H9 (cell line): ENCODE measurements around the gene CLEC12A. TPM values are rescaled to one million over a fixed set of nuclear protein-coding genes. Genes with fewer than 3 reads are reported as not detected.

Source experiments
- DNase-seq: peaks from one replicate; pipeline ENCODE4 v3.0.0-alpha.2; 2017
- H2AFZ ChIP-seq: one replicate; pipeline ENCODE4 v1.6.1; 2013; ENCODE audit warnings: mild to moderate bottlenecking, low read length, control low read depth, moderate library complexity
- H2AK5ac ChIP-seq: 2 replicates; pipeline ENCODE4 v1.6.1; 2013; ENCODE audit warnings: low read length, control low read depth, mixed read lengths; ENCODE audit not compliant: insufficient read length
- H2BK120ac ChIP-seq: one replicate; pipeline ENCODE4 v1.6.1; 2013; ENCODE audit warnings: low read depth, mild to moderate bottlenecking, low read length, control low read depth, inconsistent platforms; ENCODE audit not compliant: poor library complexity, severe bottlenecking
- H2BK12ac ChIP-seq: 2 replicates; pipeline ENCODE4 v1.6.1; 2013; ENCODE audit warnings: low read length, control low read depth, mixed read lengths, low read depth; ENCODE audit not compliant: insufficient read length
- H2BK15ac ChIP-seq: 2 replicates; pipeline ENCODE4 v1.6.1; 2013; ENCODE audit warnings: low read depth, low read length, control low read depth
- H2BK20ac ChIP-seq: one replicate; pipeline ENCODE4 v1.6.1; 2013; ENCODE audit warnings: low read depth, mild to moderate bottlenecking, low read length, control low read depth, inconsistent platforms; ENCODE audit not compliant: poor library complexity, severe bottlenecking
- H2BK5ac ChIP-seq: 2 replicates; pipeline ENCODE4 v1.6.1; 2013; ENCODE audit warnings: low read length, control low read depth, mixed read lengths; ENCODE audit not compliant: insufficient read length
- H3K14ac ChIP-seq: 2 replicates; pipeline ENCODE4 v1.6.1; 2013; ENCODE audit warnings: low read length, control low read depth; ENCODE audit not compliant: insufficient read depth
- H3K18ac ChIP-seq: 2 replicates; pipeline ENCODE4 v1.6.1; 2013; ENCODE audit warnings: low read depth, mild to moderate bottlenecking, mixed read lengths, low read length, control low read depth; ENCODE audit not compliant: insufficient read length
- H3K23ac ChIP-seq: 2 replicates; pipeline ENCODE4 v1.6.1; 2013; ENCODE audit warnings: low read length, control low read depth, mixed read lengths, low read depth; ENCODE audit not compliant: insufficient read length
- H3K23me2 ChIP-seq: 2 replicates; pipeline ENCODE4 v1.6.1; 2013; ENCODE audit warnings: low read depth, mild to moderate bottlenecking, mixed read lengths, low read length, control low read depth; ENCODE audit not compliant: insufficient read length, poor library complexity, severe bottlenecking
- H3K27ac ChIP-seq: 2 replicates; pipeline ENCODE4 v1.5.1; 2013; ENCODE audit warnings: low read length, control low read depth, mixed read lengths, low read depth; ENCODE audit not compliant: insufficient read length
- H3K27me3 ChIP-seq: 2 replicates; pipeline ENCODE4 v1.6.1; 2013; ENCODE audit warnings: low read length, control low read depth, inconsistent platforms; ENCODE audit not compliant: insufficient read depth
- H3K4ac ChIP-seq: 2 replicates; pipeline ENCODE4 v1.6.1; 2013; ENCODE audit warnings: low read depth, mild to moderate bottlenecking, control low read depth, inconsistent platforms, low read length, moderate library complexity
- H3K4me1 ChIP-seq: 2 replicates; pipeline ENCODE4 v1.6.1; 2013; ENCODE audit warnings: low read length, control low read depth, inconsistent platforms; ENCODE audit not compliant: insufficient read depth
- H3K4me2 ChIP-seq: 2 replicates; pipeline ENCODE4 v1.6.1; 2013; ENCODE audit warnings: low read length, control low read depth, mixed read lengths; ENCODE audit not compliant: insufficient read length, insufficient read depth
- H3K56ac ChIP-seq: 2 replicates; pipeline ENCODE4 v1.6.1; 2013; ENCODE audit warnings: low read depth, mild to moderate bottlenecking, mixed read lengths, low read length, control low read depth; ENCODE audit not compliant: insufficient read length
- H3K79me1 ChIP-seq: 2 replicates; pipeline ENCODE4 v1.6.1; 2013; ENCODE audit warnings: low read depth, mild to moderate bottlenecking, moderate library complexity, low read length, control low read depth, inconsistent platforms; ENCODE audit not compliant: insufficient read depth, poor library complexity, severe bottlenecking
- H3K79me2 ChIP-seq: 2 replicates; pipeline ENCODE4 v1.6.1; 2013; ENCODE audit warnings: low read length, control low read depth, inconsistent platforms; ENCODE audit not compliant: insufficient read depth
- H3K9ac ChIP-seq: 2 replicates; pipeline ENCODE4 v1.6.1; 2013; ENCODE audit warnings: low read length, control low read depth, mixed read lengths; ENCODE audit not compliant: insufficient read length; ENCODE audit errors: extremely low read depth
- H3K9me3 ChIP-seq: one replicate; pipeline ENCODE4 v1.6.1; 2013; ENCODE audit warnings: low read depth, low read length, inconsistent platforms; ENCODE audit not compliant: control insufficient read depth
- H3T11ph ChIP-seq: one replicate; pipeline ENCODE4 v1.6.1; 2013; ENCODE audit warnings: mild to moderate bottlenecking, low read length, control low read depth, inconsistent platforms
- H4K20me1 ChIP-seq: one replicate; pipeline ENCODE4 v1.6.1; 2013; ENCODE audit not compliant: control insufficient read depth, insufficient read length, insufficient read depth
- H4K5ac ChIP-seq: 2 replicates; pipeline ENCODE4 v1.6.1; 2013; ENCODE audit warnings: low read depth, mild to moderate bottlenecking, mixed read lengths, low read length, control low read depth; ENCODE audit not compliant: insufficient read length
- H4K8ac ChIP-seq: replicated peaks from 2 replicates; pipeline ENCODE4 v1.6.1; 2013; ENCODE audit warnings: low read length, control low read depth, mixed read lengths, low read depth; ENCODE audit not compliant: insufficient read length
- H4K91ac ChIP-seq: 2 replicates; pipeline ENCODE4 v1.6.1; 2013; ENCODE audit warnings: low read depth, mild to moderate bottlenecking, moderate library complexity, mixed read lengths, low read length, control low read depth; ENCODE audit not compliant: insufficient read length
- H3K27ac Mint-ChIP-seq, 3 experiments: 2 replicates in 2 of 3; 3 replicates in 1 of 3; pipeline ENCODE4 v1.8.0; 2020 to 2021; ENCODE audit warnings: mixed read lengths in 3 of 3, mild to moderate bottlenecking in 1 of 3, moderate library complexity in 1 of 3
- H3K27me3 Mint-ChIP-seq: 2 replicates; pipeline ENCODE4 v1.8.0; 2021; ENCODE audit warnings: low read depth, mild to moderate bottlenecking, moderate library complexity, mixed read lengths
- H3K36me3 Mint-ChIP-seq, 3 experiments: 2 replicates in 2 of 3; 3 replicates in 1 of 3; pipeline ENCODE4 v1.8.0; 2020 to 2021; ENCODE audit warnings: low read depth in 3 of 3, mixed read lengths in 3 of 3; ENCODE audit not compliant: insufficient read depth in 1 of 3
- H3K4me1 Mint-ChIP-seq, 2 experiments: 2 replicates each; pipeline ENCODE4 v1.8.0; 2020; ENCODE audit warnings: mixed read lengths in 2 of 2
- H3K4me3 Mint-ChIP-seq, 2 experiments: 2 replicates in 1 of 2; 3 replicates in 1 of 2; pipeline ENCODE4 v1.8.0; 2020 to 2021; ENCODE audit warnings: mild to moderate bottlenecking in 2 of 2, mixed read lengths in 2 of 2, moderate library complexity in 1 of 2
- H3K9me3 Mint-ChIP-seq, 2 experiments: 2 replicates in 1 of 2; 3 replicates in 1 of 2; pipeline ENCODE4 v1.8.0; 2020; ENCODE audit warnings: mild to moderate bottlenecking in 2 of 2, mixed read lengths in 2 of 2, moderate library complexity in 1 of 2
- WGBS: extraction: QIAGEN DNeasy Blood & Tissue Kit; methylation state at CpG from one replicate; pipeline ENCODE4 v1.1.7; 2013; ENCODE audit warnings: missing lambda C conversion rate, low lambda C conversion rate, mixed read lengths; ENCODE audit not compliant: insufficient read length; ENCODE audit errors: extremely low coverage; 5-methylcytosine and 5-hydroxymethylcytosine counted together
- total RNA-seq: library from RNA; stranded (reverse); gene quantifications from 2 replicates; pipeline ENCODE4 v1.2.1, GENCODE V29; 2021
- TF ChIP-seq, protein P1 (sequence below): fragments of 200-600 bp; sonication (generic); conservative IDR thresholded peaks from 3 replicates; pipeline ENCODE4 v1.8.0; 2021; ENCODE audit warnings: antibody characterized with exemption, mild to moderate bottlenecking

CLEC12A gene
- total RNA-seq, 1 experiment from 2014 or later = not detected

- no peak overlapping the region for H3K14ac ChIP-seq
- H2BK15ac ChIP-seq = no peak overlapping the region
- H3K9ac ChIP-seq = no peak overlapping the region
- no peak overlapping the region for H3K23ac ChIP-seq
- no peak overlapping the region for H3K56ac ChIP-seq
- H3K18ac ChIP-seq = no peak overlapping the region
- no CpG with 5 or more reads among the region's 3 CpGs for WGBS
- Mint-ChIP-seq H3K36me3 (peaks cover 2 to 7% (median 2%) of the 10 kb centered on the region in 3 experiments), H3K4me3 (no peak overlapping the region), H3K27ac (no peak overlapping the region), H3K27me3 (no peaks in the 10 kb centered on the region), H3K9me3 (peaks cover 2 to 7% of the 10 kb centered on the region in 2 experiments), H3K4me1 (peaks cover 9% of the 10 kb centered on the region in 2 experiments)
- H3K4me2 ChIP-seq = no peak overlapping the region
- no peak for DNase-seq
- no peaks in the 10 kb centered on the region for H4K20me1 ChIP-seq
- no peak overlapping the region for H2BK12ac ChIP-seq
- H4K5ac ChIP-seq = no peak overlapping the region
- H2BK120ac ChIP-seq = no peak overlapping the region
- H2BK20ac ChIP-seq = no peak overlapping the region
- TF ChIP-seq, protein P1, sequence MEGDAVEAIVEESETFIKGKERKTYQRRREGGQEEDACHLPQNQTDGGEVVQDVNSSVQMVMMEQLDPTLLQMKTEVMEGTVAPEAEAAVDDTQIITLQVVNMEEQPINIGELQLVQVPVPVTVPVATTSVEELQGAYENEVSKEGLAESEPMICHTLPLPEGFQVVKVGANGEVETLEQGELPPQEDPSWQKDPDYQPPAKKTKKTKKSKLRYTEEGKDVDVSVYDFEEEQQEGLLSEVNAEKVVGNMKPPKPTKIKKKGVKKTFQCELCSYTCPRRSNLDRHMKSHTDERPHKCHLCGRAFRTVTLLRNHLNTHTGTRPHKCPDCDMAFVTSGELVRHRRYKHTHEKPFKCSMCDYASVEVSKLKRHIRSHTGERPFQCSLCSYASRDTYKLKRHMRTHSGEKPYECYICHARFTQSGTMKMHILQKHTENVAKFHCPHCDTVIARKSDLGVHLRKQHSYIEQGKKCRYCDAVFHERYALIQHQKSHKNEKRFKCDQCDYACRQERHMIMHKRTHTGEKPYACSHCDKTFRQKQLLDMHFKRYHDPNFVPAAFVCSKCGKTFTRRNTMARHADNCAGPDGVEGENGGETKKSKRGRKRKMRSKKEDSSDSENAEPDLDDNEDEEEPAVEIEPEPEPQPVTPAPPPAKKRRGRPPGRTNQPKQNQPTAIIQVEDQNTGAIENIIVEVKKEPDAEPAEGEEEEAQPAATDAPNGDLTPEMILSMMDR = no peak
- no peaks in the 10 kb centered on the region for H3K23me2 ChIP-seq
- no peaks in the 10 kb centered on the region for H3K79me2 ChIP-seq
- H4K8ac ChIP-seq = no peak overlapping the region
- no peak overlapping the region for H3T11ph ChIP-seq
- no peak overlapping the region for H2AK5ac ChIP-seq
- H3K79me1 ChIP-seq = no peaks in the 10 kb centered on the region
- H4K91ac ChIP-seq = no peak overlapping the region
- H3K27me3 ChIP-seq = no peaks in the 10 kb centered on the region
- no peak overlapping the region for H2BK5ac ChIP-seq
- H3K27ac ChIP-seq = no peak overlapping the region
- H2AFZ ChIP-seq = no peak overlapping the region
- no peak overlapping the region for H3K4ac ChIP-seq
- no peaks in the 10 kb centered on the region; the same call in 1 of the 2 replicates for H3K4me1 ChIP-seq
- H3K9me3 ChIP-seq = no peaks in the 10 kb centered on the region
Observed at GRCh38 chr12:9961901-9962300, 9.3 kb upstream of the CLEC12A start.
